ENCODE results near the gene ERICH6.
A peak's percentile ranks its signal among the peaks of the same experiment; 100 is the strongest.

Gene ERICH6

DNA sequence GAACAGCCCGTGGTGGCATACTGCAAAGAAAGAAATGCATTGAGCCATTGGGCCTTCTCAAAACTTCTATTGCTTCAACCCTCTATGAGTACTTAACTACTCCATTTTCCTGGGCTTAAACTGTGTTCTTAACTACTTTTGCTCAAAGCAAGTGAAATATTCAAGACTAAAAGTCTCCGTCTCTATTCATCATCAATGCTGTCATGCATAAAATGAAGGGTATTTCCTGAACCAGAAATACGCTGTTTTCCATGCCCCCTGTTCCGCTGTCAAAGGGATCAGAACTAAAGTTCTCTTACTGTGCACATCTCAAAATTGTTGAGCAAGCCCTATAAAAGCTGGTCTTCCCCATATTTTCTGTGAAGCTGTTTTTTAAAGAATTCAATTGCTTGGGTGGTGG lies 39.0 kb upstream of the ERICH6 start:
- TF ChIP-seq, protein P1, sequence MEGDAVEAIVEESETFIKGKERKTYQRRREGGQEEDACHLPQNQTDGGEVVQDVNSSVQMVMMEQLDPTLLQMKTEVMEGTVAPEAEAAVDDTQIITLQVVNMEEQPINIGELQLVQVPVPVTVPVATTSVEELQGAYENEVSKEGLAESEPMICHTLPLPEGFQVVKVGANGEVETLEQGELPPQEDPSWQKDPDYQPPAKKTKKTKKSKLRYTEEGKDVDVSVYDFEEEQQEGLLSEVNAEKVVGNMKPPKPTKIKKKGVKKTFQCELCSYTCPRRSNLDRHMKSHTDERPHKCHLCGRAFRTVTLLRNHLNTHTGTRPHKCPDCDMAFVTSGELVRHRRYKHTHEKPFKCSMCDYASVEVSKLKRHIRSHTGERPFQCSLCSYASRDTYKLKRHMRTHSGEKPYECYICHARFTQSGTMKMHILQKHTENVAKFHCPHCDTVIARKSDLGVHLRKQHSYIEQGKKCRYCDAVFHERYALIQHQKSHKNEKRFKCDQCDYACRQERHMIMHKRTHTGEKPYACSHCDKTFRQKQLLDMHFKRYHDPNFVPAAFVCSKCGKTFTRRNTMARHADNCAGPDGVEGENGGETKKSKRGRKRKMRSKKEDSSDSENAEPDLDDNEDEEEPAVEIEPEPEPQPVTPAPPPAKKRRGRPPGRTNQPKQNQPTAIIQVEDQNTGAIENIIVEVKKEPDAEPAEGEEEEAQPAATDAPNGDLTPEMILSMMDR (IDR thresholded peaks at IDR 0.05; ENCODE audit: unreplicated experiment in 3 of 3) = no peak
- Mint-ChIP-seq H3K9me3 (no peaks in the 10 kb centered on the region), H3K4me1 (peaks cover 17% of the 10 kb centered on the region), H3K27ac (no peak overlapping the region), H3K27me3 (ENCODE audit: low read depth) (peaks cover 3% of the 10 kb centered on the region), H3K4me3 (no peak overlapping the region), H3K36me3 (ENCODE audit: low read depth) (peaks cover 9% of the 10 kb centered on the region)

DNA sequence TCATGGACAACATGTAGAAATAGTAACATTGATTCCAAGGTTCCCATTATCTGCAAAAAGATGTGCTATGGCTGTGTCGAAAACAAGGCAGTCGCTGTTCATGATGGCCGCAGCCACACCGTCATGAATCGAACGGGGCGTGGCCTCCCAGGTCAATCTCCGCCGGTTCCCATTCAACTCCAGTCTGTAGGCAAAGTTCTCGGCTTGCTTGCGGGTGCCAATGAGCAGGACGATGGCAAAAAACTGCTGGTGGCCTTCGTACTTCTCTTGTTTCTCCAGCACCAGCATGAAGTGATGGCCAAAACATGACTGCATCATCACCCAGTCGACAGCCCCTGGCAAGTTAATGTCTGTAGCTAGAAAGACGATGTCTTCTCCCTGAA lies 38.4 kb upstream of the ERICH6 start:
- TF ChIP-seq, protein P1 (IDR thresholded peaks at IDR 0.05; ENCODE audit: unreplicated experiment in 3 of 3) = no peak
- H3K27me3 Mint-ChIP-seq (ENCODE audit: low read depth) = peaks cover 3% of the 10 kb centered on the region
- H3K4me3 Mint-ChIP-seq = no peak overlapping the region
- peaks cover 9% of the 10 kb centered on the region for H3K36me3 Mint-ChIP-seq (ENCODE audit: low read depth)
- H3K9me3 Mint-ChIP-seq = no peaks in the 10 kb centered on the region
- H3K27ac Mint-ChIP-seq = no peak overlapping the region
- H3K4me1 Mint-ChIP-seq = peaks cover 17% of the 10 kb centered on the region

DNA sequence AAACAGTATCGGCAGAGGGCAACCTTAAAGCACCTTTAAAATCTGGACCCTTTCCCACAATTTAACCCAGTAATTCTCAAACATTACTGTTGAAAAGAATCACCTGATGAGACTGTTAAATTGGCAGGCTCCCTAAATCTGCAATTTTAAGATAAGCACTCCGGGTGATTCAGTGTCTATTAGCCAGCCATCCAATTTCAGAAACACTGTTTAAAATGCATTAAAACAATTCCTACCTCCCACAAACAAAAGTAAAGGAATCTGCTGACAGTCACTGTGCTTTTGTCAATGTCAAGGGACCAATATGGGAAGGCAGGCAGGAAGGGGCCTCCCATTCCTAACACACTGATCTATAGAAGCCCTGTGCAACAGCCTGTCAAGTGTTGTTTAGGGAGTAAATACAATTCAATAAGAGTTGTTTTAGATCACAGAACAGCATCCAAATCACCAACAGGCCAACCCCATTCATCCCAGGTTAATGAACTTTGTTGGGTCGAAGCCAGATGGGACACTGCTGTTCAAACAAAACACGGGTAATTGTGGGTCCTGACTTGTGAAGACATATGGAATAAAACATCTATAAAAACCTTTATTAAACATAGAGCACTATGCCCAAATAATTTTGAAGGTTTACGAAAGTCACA lies 37.9 kb upstream of the ERICH6 start:
- Mint-ChIP-seq H3K27ac (peak overlapping the region in 2 of 3 experiments; percentile 23 to 30), H3K27me3 (ENCODE audit: low read depth) (peaks cover 3% of the 10 kb centered on the region), H3K4me1 (peaks cover 17% of the 10 kb centered on the region), H3K9me3 (no peaks in the 10 kb centered on the region), H3K36me3 (ENCODE audit: low read depth) (peaks cover 9% of the 10 kb centered on the region), H3K4me3 (no peak overlapping the region)
- TF ChIP-seq, protein P1 (IDR thresholded peaks at IDR 0.05; ENCODE audit: unreplicated experiment in 3 of 3) = no peak

- TF ChIP-seq, protein P1 (IDR thresholded peaks at IDR 0.05; ENCODE audit: unreplicated experiment in 3 of 3) = no peak
- Mint-ChIP-seq H3K4me1 (peaks cover 17% of the 10 kb centered on the region), H3K27ac (peak overlapping the region in 2 of 3 experiments; percentile 23 to 30), H3K9me3 (no peaks in the 10 kb centered on the region), H3K27me3 (ENCODE audit: low read depth) (peaks cover 3% of the 10 kb centered on the region), H3K4me3 (no peak overlapping the region), H3K36me3 (ENCODE audit: low read depth) (peaks cover 9% of the 10 kb centered on the region)
Measured at GRCh38 chr3:150740733-150741496, 37.2 kb upstream of the ERICH6 start.

DNA sequence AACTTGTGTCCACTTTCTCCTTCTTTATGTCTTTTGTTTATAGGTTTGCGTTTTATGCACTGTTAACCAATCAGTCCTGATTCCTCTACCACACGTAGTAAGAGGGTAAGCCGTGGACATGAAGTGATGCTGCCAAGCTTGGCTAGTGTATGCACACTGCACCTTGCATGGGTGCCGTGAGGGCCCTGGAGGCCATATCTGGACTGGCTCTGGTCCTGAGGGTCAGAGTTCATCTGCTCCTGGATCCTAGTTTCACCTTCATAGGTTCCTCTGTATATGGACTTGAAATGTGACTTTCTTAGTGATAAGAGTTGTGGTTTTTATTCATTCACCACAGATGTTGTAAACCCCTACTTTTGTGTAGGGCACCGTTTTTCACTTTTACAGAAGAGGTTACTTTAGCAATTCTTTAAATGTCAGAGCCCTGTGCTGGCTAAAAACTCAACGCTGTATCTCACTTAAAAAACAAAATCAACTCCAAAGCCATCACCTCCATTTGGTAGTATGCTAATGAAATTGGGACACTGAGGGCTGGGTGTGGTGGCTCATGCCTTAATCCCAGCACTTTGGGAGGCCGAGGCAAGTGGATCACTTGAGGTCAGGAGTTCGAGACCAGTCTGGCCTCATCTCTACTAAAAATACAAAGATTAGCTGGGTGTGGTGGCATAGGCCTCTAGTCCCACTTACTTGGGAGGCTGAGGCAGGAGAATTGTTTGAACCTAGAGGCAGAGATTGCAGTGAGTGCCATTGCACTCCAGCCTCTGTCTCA lies 36.3 kb upstream of the ERICH6 start:
- H3K27me3 Mint-ChIP-seq (ENCODE audit: low read depth) = no peaks in the 10 kb centered on the region
- H3K4me1 Mint-ChIP-seq = peaks cover 17% of the 10 kb centered on the region
- TF ChIP-seq, protein P1 (IDR thresholded peaks at IDR 0.05; ENCODE audit: unreplicated experiment in 3 of 3) = no peak
- H3K27ac Mint-ChIP-seq = no peak overlapping the region
- no peak overlapping the region for H3K4me3 Mint-ChIP-seq
- H3K9me3 Mint-ChIP-seq = no peaks in the 10 kb centered on the region
- H3K36me3 Mint-ChIP-seq (ENCODE audit: low read depth) = peaks cover 9% of the 10 kb centered on the region

Measured in nephron (organoid).